Measurements from ENCODE around the gene CSTPP1.
A peak's percentile ranks its signal among the peaks of the same experiment; 100 is the strongest.

Gene CSTPP1

GRCh38 chr11:47165253-47165840 lies 228.8 kb downstream of the CSTPP1 start:
- H3K79me2 ChIP-seq (ENCODE audit: control insufficient read depth, insufficient read depth, low read length, unreplicated experiment) = peaks cover 7% of the 10 kb centered on the region
- H3K4me1 ChIP-seq (ENCODE audit: control insufficient read depth, insufficient read depth, low read length, unreplicated experiment) = no peaks in the 10 kb centered on the region
- no peaks in the 10 kb centered on the region for H3K27me3 ChIP-seq (ENCODE audit: insufficient read depth, low read length)
- H3K4me3 ChIP-seq (ENCODE audit: low read depth, low read length) = no peak overlapping the region
- H3K36me3 ChIP-seq (ENCODE audit: insufficient read depth, low read length) = peaks cover 9% of the 10 kb centered on the region; the same call in 1 of the 2 replicates
- H3K27ac ChIP-seq (ENCODE audit: low read depth, low read length) = no peak overlapping the region
- H2AFZ ChIP-seq (ENCODE audit: low read length, unreplicated experiment) = no peak overlapping the region

DNA sequence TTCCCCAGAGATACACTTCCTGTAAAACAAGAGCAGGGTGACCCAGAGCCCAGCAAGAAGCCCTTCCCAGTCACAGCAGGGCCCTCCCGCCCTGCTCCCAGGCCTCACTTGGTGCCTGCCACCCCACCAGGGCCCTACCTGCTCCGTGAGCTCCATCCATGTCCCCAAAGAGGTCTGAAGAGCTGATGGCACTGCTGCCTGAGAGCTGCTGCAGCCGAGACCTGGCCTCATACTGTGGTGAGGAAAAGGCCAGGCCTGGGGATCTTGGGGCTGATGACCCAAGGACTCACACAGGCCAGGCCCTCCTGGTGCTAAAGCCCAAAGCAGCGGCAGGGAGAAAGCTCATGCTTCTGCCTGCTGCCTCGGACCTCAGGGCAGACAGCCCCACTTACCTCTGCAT lies 229.8 kb downstream of the CSTPP1 start:
- Histone ChIP-seq H2AFZ (ENCODE audit: low read length, unreplicated experiment) (no peak overlapping the region), H3K79me2 (ENCODE audit: control insufficient read depth, insufficient read depth, low read length, unreplicated experiment) (peaks cover 9% of the 10 kb centered on the region), H3K27me3 (ENCODE audit: insufficient read depth, low read length) (no peaks in the 10 kb centered on the region), H3K27ac (ENCODE audit: low read depth, low read length) (no peak overlapping the region), H3K4me1 (ENCODE audit: control insufficient read depth, insufficient read depth, low read length, unreplicated experiment) (no peaks in the 10 kb centered on the region), H3K4me3 (ENCODE audit: low read depth, low read length) (no peak overlapping the region), H3K36me3 (ENCODE audit: insufficient read depth, low read length) (peaks cover 9% of the 10 kb centered on the region; the same call in 1 of the 2 replicates)

DNA sequence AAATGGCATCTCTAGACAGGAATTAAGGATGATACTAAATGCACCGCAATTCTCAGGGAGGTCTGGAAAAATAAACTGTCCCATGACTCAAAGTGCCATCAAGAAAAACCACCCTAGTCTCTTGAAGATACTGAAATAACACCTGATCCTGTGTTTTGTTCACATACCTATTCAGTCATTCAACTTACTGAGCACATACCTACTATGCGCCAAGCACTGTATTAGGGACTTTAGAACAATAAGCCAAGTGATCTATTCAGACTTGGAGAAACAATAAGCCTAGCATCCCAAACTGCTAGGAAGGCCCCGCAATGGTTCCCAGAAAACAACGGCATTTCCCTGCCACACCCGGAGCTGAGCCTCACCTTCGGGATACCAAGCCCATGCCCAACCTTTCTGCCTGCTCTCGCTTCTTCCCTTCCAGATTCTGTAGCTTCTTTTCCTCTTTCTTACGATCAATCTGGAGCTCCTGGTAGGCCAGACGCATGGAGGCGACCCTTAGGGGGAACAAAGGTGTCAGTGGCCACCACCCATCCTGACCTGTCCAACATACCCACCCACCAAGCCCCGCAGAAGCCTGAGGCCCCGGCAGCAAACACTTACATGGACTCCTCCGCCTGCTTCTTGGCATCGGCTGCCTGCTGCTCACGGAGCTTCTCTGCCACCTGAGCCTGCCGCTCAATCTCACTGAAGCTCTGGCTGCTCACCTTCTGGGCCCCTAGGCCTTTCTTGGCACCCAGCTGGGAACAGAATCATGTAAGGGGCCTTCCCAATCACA lies 234.7 kb downstream of the CSTPP1 start:
- H3K4me1 ChIP-seq (ENCODE audit: control insufficient read depth, insufficient read depth, low read length, unreplicated experiment) = peaks cover 9% of the 10 kb centered on the region
- no peak overlapping the region for H2AFZ ChIP-seq (ENCODE audit: low read length, unreplicated experiment)
- H3K79me2 ChIP-seq (ENCODE audit: control insufficient read depth, insufficient read depth, low read length, unreplicated experiment) = peaks cover 47% of the 10 kb centered on the region
- no peak overlapping the region for H3K4me3 ChIP-seq (ENCODE audit: low read depth, low read length)
- H3K27me3 ChIP-seq (ENCODE audit: insufficient read depth, low read length) = no peaks in the 10 kb centered on the region
- peaks cover 26% of the 10 kb centered on the region for H3K36me3 ChIP-seq (ENCODE audit: insufficient read depth, low read length)
- H3K27ac ChIP-seq (ENCODE audit: low read depth, low read length) = no peak overlapping the region

- Histone ChIP-seq H2AFZ (ENCODE audit: low read length, unreplicated experiment) (no peak overlapping the region), H3K27me3 (ENCODE audit: insufficient read depth, low read length) (no peaks in the 10 kb centered on the region), H3K79me2 (ENCODE audit: control insufficient read depth, insufficient read depth, low read length, unreplicated experiment) (peaks cover 51% of the 10 kb centered on the region), H3K4me3 (ENCODE audit: low read depth, low read length) (no peak overlapping the region), H3K36me3 (ENCODE audit: insufficient read depth, low read length) (peaks cover 26% of the 10 kb centered on the region), H3K27ac (ENCODE audit: low read depth, low read length) (no peak overlapping the region), H3K4me1 (ENCODE audit: control insufficient read depth, insufficient read depth, low read length, unreplicated experiment) (peaks cover 9% of the 10 kb centered on the region)
Observed at GRCh38 chr11:47171856-47172255, 235.3 kb downstream of the CSTPP1 start.

DNA sequence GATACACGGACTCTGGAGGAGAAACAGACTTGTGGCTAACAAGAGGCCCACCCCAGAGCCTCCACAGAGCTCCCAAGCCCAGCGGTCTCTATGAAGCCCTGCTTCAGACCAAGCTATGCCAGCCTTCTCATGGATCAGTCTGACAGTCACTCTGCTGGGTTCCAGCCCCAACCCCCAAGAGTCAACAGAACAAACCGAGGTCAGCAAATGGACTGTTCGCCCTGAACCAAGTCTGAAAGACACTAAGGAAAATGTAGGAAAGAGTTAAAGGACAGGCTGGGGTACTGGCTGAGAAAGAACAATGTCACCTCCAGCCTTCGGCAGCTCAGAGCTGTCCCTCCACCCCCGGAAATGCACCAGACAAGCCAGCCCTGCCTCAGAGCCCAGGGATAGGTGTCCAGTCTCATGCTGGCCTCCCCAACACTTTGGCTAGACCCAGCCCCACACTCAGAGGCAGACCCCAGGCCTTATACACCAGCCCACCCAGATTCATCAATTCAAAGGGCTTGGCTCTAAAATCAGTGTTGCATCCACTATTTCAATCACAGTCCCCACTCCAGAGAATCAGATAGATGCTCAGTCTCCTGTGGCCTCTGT lies 236.3 kb downstream of the CSTPP1 start:
- H3K27me3 ChIP-seq (ENCODE audit: insufficient read depth, low read length) = no peaks in the 10 kb centered on the region
- no peak overlapping the region for H3K4me3 ChIP-seq (ENCODE audit: low read depth, low read length)
- no peak overlapping the region for H3K27ac ChIP-seq (ENCODE audit: low read depth, low read length)
- peaks cover 51% of the 10 kb centered on the region for H3K79me2 ChIP-seq (ENCODE audit: control insufficient read depth, insufficient read depth, low read length, unreplicated experiment)
- no peak overlapping the region for H2AFZ ChIP-seq (ENCODE audit: low read length, unreplicated experiment)
- peaks cover 19% of the 10 kb centered on the region for H3K36me3 ChIP-seq (ENCODE audit: insufficient read depth, low read length)
- H3K4me1 ChIP-seq (ENCODE audit: control insufficient read depth, insufficient read depth, low read length, unreplicated experiment) = peaks cover 14% of the 10 kb centered on the region

GRCh38 chr11:47175746-47176327 lies 239.3 kb downstream of the CSTPP1 start:
- Histone ChIP-seq H3K27me3 (ENCODE audit: insufficient read depth, low read length) (no peaks in the 10 kb centered on the region), H3K27ac (ENCODE audit: low read depth, low read length) (peak overlapping the region; percentile 70; the same call in 1 of the 2 replicates), H2AFZ (ENCODE audit: low read length, unreplicated experiment) (peak overlapping the region; percentile 98), H3K79me2 (ENCODE audit: control insufficient read depth, insufficient read depth, low read length, unreplicated experiment) (peaks cover 44% of the 10 kb centered on the region), H3K36me3 (ENCODE audit: insufficient read depth, low read length) (peaks cover 17% of the 10 kb centered on the region), H3K4me1 (ENCODE audit: control insufficient read depth, insufficient read depth, low read length, unreplicated experiment) (peaks cover 16% of the 10 kb centered on the region), H3K4me3 (ENCODE audit: low read depth, low read length) (peak overlapping the region; percentile 98)

- Histone ChIP-seq H2AFZ (ENCODE audit: low read length, unreplicated experiment) (peak within 1 kb of the TSS; percentile 98), H3K27ac (ENCODE audit: low read depth, low read length) (peak within 1 kb of the TSS; percentile 70), H3K36me3 (ENCODE audit: insufficient read depth, low read length) (peaks cover 17% of the 10 kb centered on the region), H3K4me1 (ENCODE audit: control insufficient read depth, insufficient read depth, low read length, unreplicated experiment) (peaks cover 16% of the 10 kb centered on the region), H3K4me3 (ENCODE audit: low read depth, low read length) (peak within 1 kb of the TSS; percentile 98), H3K79me2 (ENCODE audit: control insufficient read depth, insufficient read depth, low read length, unreplicated experiment) (peaks cover 41% of the 10 kb centered on the region), H3K27me3 (ENCODE audit: insufficient read depth, low read length) (no peaks in the 10 kb centered on the region)
Observed at GRCh38 chr11:47176328-47177228, 240.0 kb downstream of the CSTPP1 start, which contains the start of gene ARFGAP2. Gene ARFGAP2 (minus strand): TSS chr11:47176879. CDS start chr11:47176853, 26 bp downstream.

GRCh38 chr11:47177229-47177845 lies 240.8 kb downstream of the CSTPP1 start:
- peak overlapping the region; percentile 70 for H3K27ac ChIP-seq (ENCODE audit: low read depth, low read length)
- H3K36me3 ChIP-seq (ENCODE audit: insufficient read depth, low read length) = peaks cover 17% of the 10 kb centered on the region

DNA sequence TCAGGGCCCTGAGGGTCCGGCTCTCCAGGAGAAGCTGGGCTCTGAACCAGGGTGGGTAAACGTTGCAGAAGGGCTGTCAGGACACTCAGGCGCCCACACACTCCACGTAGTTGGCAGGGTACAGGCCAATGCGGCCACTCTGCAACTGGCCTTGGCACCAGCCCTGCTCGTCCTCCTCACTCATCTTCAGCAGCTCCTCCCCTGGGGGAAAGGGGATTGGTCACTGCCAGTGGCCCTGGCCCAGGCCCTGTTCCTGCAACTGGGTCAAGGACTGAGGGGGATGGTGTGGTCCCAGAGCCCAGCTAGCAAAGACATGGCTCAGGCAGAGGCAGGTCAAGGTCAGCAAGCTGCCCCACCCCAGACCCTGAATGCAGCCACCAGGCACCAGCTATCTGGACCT lies 241.3 kb downstream of the CSTPP1 start:
- Histone ChIP-seq H3K79me2 (ENCODE audit: control insufficient read depth, insufficient read depth, low read length, unreplicated experiment) (peaks cover 36% of the 10 kb centered on the region), H2AFZ (ENCODE audit: low read length, unreplicated experiment) (no peak overlapping the region), H3K27ac (ENCODE audit: low read depth, low read length) (0 out of 2 replicates have a peak overlapping the region, but pooled peaks have one; percentile 70), H3K4me1 (ENCODE audit: control insufficient read depth, insufficient read depth, low read length, unreplicated experiment) (peaks cover 16% of the 10 kb centered on the region), H3K36me3 (ENCODE audit: insufficient read depth, low read length) (peaks cover 17% of the 10 kb centered on the region), H3K27me3 (ENCODE audit: insufficient read depth, low read length) (no peaks in the 10 kb centered on the region), H3K4me3 (ENCODE audit: low read depth, low read length) (peak overlapping the region; percentile 98)

More at GRCh38 chr11:47177229-47177845, 240.8 kb downstream of the CSTPP1 start:
- peak overlapping the region; percentile 94 for H2AFZ ChIP-seq (ENCODE audit: low read length, unreplicated experiment)
- peaks cover 16% of the 10 kb centered on the region for H3K4me1 ChIP-seq (ENCODE audit: control insufficient read depth, insufficient read depth, low read length, unreplicated experiment)
- H3K27me3 ChIP-seq (ENCODE audit: insufficient read depth, low read length) = no peaks in the 10 kb centered on the region
- H3K4me3 ChIP-seq (ENCODE audit: low read depth, low read length) = peak overlapping the region; percentile 98
- H3K79me2 ChIP-seq (ENCODE audit: control insufficient read depth, insufficient read depth, low read length, unreplicated experiment) = peaks cover 41% of the 10 kb centered on the region
